WI38 (cell line): Measurements from ENCODE around the gene UCN3.
"Not testable (repeated sequence)": the region's sequence is repeated elsewhere in the genome, so short reads cannot be mapped to it uniquely, and the experiment has no call there.

Experiments used
- H3K4me3 ChIP-seq: 2 replicates; pipeline ENCODE4 v1.5.1; 2011; ENCODE audit warnings: low read depth, mild to moderate bottlenecking, control low read depth, low read length
- CTCF ChIP-seq: IDR thresholded peaks from 2 replicates; pipeline ENCODE4 v1.5.1; 2012; ENCODE audit warnings: low read depth, mild to moderate bottlenecking, control low read depth, low read length

The UCN3 gene

GRCh38 chr10:5364374-5364773 is 392 bp upstream of the UCN3 start:
- H3K4me3 ChIP-seq, result no peak overlapping the region
- TF ChIP-seq CTCF, result no peak

- TF ChIP-seq CTCF, result no peak
- no peak overlapping the region for H3K4me3 ChIP-seq
Measured at GRCh38 chr10:5365928-5366327, 1.2 kb downstream of the UCN3 start.

- no peak overlapping the region for H3K4me3 ChIP-seq
- TF ChIP-seq CTCF, result no peak
Measured at GRCh38 chr10:5369362-5370158, 4.8 kb downstream of the UCN3 start.

GRCh38 chr10:5370493-5371352 is 6.0 kb downstream of the UCN3 start:
- TF ChIP-seq CTCF, result no peak
- H3K4me3 ChIP-seq, result no peak overlapping the region

GRCh38 chr10:5373307-5373706 is 8.5 kb downstream of the UCN3 start:
- no peak overlapping the region for H3K4me3 ChIP-seq
- TF ChIP-seq CTCF, result no peak

GRCh38 chr10:5373891-5374611 is 9.3 kb downstream of the UCN3 start:
- no peak for TF ChIP-seq CTCF
- H3K4me3 ChIP-seq, result no peak overlapping the region

GRCh38 chr10:5376450-5376849 is 11.7 kb downstream of the UCN3 start:
- H3K4me3 ChIP-seq, result no peak overlapping the region
- TF ChIP-seq CTCF, result no peak

- not testable (repeated sequence) for H3K4me3 ChIP-seq
Measured at GRCh38 chr10:5379202-5379601, 14.4 kb downstream of the UCN3 start.

- not testable (repeated sequence) for H3K4me3 ChIP-seq
Measured at GRCh38 chr10:5380395-5380794, 15.6 kb downstream of the UCN3 start.
